CD4-positive, alpha-beta T cell treated with Interferon alpha-2 for 1 hour (primary cell): Measurements from ENCODE around the gene ASTN2.

ENCODE experiments used
- DNase-seq, 2 donors: peaks; one replicate each; pipeline ENCODE4 v3.0.0-alpha.2; 2020 to 2022

Gene ASTN2

GRCh38 chr9:116774421-116775180, 640.3 kb downstream of the ASTN2 start:
- DNase-seq, result no peak

GRCh38 chr9:116767219-116767618, 647.6 kb downstream of the ASTN2 start:
- DNase-seq, result no peak

- DNase-seq, result no peak
These were observed 649.8 kb downstream of the ASTN2 start for GRCh38 chr9:116765011-116765410.

GRCh38 chr9:116763770-116764169, 651.1 kb downstream of the ASTN2 start:
- no peak for DNase-seq

- no peak for DNase-seq
These were observed 654.2 kb downstream of the ASTN2 start for GRCh38 chr9:116760636-116761035.

GRCh38 chr9:116757030-116757429, 657.8 kb downstream of the ASTN2 start:
- no peak for DNase-seq

- no peak for DNase-seq
These were observed 661.5 kb downstream of the ASTN2 start for GRCh38 chr9:116753389-116753788.

GRCh38 chr9:116750510-116750909, 664.3 kb downstream of the ASTN2 start:
- no peak for DNase-seq

GRCh38 chr9:116749772-116750171, 665.1 kb downstream of the ASTN2 start:
- DNase-seq, result no peak

GRCh38 chr9:116749176-116749575, 665.7 kb downstream of the ASTN2 start:
- no peak for DNase-seq

- no peak for DNase-seq
These were observed 673.1 kb downstream of the ASTN2 start for GRCh38 chr9:116741742-116742141.

GRCh38 chr9:116741086-116741740, 673.6 kb downstream of the ASTN2 start:
- no peak for DNase-seq

GRCh38 chr9:116737152-116737546, 677.7 kb downstream of the ASTN2 start:
- peak; percentile 12 to 31 for DNase-seq

- no peak for DNase-seq
These were observed 678.3 kb downstream of the ASTN2 start for GRCh38 chr9:116736399-116737151.

- no peak for DNase-seq
These were observed 681.7 kb downstream of the ASTN2 start for GRCh38 chr9:116733010-116733641.

GRCh38 chr9:116726602-116727001, 688.3 kb downstream of the ASTN2 start:
- no peak for DNase-seq

GRCh38 chr9:116724123-116724522, 690.7 kb downstream of the ASTN2 start:
- no peak for DNase-seq

GRCh38 chr9:116721944-116722343, 692.9 kb downstream of the ASTN2 start:
- DNase-seq, result no peak

GRCh38 chr9:116721411-116721810, 693.4 kb downstream of the ASTN2 start:
- no peak for DNase-seq

- DNase-seq, result no peak
These were observed 694.7 kb downstream of the ASTN2 start for GRCh38 chr9:116720111-116720510.

- no peak for DNase-seq
These were observed 696.7 kb downstream of the ASTN2 start for GRCh38 chr9:116718111-116718510.

- no peak for DNase-seq
These were observed 697.7 kb downstream of the ASTN2 start for GRCh38 chr9:116717150-116717549.

- no peak for DNase-seq
These were observed 698.4 kb downstream of the ASTN2 start for GRCh38 chr9:116716438-116716837.
